NCI-H146 (cell line): Measurements from ENCODE around the gene MVB12B.
A peak's percentile ranks its signal among the peaks of the same experiment; 100 is the strongest.

ENCODE experiments used
- DNase-seq: peaks from one replicate; lab custom pipeline; 2025; lab: John Stamatoyannopoulos, UW

The MVB12B gene

GRCh38 chr9:126330536-126330935 is 3.9 kb downstream of the MVB12B start:
- no peak for DNase-seq

GRCh38 chr9:126331964-126332748 is 5.5 kb downstream of the MVB12B start:
- no peak for DNase-seq

GRCh38 chr9:126334721-126335621 is 8.3 kb downstream of the MVB12B start:
- no peak for DNase-seq

- no peak for DNase-seq
Observed at GRCh38 chr9:126335837-126336735, 9.5 kb downstream of the MVB12B start.

GRCh38 chr9:126336736-126337325 is 10.2 kb downstream of the MVB12B start:
- no peak for DNase-seq

DNA sequence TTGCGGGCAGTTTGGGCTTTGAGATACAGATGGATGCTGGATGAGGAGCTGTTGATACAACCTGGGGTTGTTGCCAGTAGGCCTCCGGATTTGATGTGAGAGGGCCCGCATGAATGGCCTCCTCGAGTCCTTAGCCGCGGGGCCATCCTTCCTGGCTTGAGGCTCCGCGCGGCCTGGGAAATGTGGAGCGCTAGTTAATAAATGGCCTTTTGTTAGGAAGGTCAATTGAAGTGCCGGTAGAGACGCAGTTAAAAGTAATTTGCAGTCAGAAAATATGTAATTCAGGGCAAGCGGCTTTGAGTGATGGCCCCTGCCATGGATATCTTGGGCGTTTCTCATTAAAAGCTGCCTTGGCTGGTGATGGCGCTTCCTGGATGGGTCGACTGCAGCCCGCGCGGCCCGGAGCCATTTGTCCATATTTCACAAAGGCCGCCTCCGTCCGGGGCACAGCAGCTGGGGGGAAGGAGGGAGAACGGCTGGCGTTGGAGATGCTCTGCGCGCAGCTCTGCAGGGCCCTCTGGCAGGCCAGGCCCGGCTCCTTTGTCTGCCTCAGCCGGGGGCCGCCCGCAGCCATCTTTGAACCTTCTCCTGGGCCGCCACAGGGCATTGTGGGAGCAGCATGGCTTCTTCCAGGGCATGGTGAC is 11.2 kb downstream of the MVB12B start:
- peak; percentile 47 for DNase-seq

DNA sequence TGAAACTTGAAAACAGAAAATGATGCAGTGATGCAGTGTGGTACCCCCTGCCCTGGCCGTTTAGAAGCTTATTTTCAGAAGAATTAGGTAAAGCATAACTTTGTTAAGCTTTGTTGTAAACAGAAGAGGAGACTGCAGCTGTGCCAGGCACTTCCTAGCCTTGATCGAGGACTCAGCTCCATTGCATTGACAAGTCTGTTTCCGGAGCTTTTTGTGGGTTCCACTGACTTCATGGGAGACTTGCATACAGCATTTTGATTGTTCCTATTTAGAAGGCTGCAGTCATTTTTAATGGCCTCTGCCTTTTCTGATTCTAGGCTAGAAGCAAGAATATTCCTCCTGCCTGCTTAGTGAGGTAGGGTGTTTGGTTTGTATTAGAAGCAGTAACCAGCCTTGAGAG is 12.3 kb downstream of the MVB12B start:
- no peak for DNase-seq

DNA sequence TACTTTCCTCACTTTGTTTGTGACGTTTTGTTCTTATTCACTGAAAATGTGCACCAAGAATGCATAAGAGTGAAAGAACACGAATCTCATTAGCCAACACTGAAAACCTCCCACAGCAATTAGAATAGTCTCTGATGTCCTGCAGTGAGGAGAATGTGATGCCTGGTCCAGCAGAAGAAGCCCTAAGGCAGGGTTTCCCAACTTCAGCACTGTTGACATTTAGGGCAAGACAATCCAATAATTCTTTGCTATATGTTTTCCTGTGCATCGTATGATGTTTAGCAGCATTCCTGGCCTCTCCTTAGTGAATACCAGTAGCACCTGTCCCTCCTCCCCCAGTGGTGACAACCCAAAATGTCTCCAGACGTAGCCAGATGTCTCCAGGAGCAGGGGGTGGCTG is 14.8 kb downstream of the MVB12B start:
- no peak for DNase-seq

DNA sequence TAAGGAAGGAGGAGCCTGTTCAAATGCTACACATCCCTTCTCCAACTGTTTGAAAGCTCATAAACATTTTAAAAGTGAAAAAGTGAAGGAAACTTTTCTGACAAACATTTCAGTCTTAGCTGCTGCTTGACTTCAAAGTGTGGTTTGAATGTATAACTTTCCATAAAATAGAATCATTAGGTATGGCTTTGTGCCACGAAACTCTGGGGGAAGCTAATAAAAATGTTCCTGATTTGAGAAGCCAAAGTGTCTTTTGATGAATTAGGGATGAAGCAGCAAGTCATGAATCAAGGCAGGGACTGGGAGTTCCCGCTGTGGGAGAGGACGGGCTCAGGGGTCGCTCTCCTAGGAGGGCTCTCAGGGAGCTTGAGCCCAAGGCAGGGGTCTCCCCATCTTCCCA is 15.3 kb downstream of the MVB12B start:
- no peak for DNase-seq

DNA sequence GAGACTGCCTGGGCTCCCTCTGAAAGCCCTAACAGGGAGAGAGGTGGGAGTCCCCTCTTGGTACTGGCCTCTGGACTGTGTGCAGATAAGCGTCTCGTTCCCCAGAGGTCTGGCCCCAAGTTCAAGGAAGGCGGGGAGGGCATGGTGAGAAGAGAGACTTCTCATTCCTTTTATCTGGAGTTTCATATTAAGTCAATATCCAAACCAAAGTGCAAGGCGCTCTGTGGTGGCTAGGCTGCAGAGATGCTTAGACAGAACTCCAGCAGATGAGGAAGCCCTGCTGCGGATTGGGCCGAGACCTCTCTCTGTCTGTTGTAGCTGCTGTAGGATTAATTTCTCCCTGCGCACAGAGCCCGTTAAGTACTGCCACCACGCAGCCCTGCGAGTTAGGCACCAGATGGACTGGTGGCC is 16.0 kb downstream of the MVB12B start:
- DNase-seq: no peak

DNA sequence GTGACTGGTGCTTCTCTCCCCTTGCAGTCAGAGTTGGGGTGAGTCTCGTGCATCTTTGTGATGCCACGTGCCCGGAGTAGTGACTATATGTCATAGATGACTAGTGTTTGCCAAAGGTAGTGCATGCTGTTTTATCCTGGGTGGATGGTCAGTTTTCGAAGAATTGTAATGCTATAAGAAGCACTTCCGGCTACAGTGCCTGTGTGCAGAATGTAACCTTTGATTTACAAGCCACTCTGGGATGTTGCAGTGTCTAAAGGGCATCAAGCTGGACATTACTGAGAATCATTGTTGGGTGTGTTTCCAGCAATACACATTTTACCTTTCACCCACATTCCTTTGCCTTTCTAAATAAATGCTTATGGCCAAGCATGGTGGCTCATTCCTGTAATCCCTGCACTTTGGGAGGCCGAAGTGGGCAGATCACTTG is 16.7 kb downstream of the MVB12B start:
- no peak for DNase-seq

GRCh38 chr9:126346031-126346430 is 19.4 kb downstream of the MVB12B start:
- no peak for DNase-seq

- DNase-seq: no peak
Observed at GRCh38 chr9:126347093-126347492, 20.5 kb downstream of the MVB12B start.

DNA sequence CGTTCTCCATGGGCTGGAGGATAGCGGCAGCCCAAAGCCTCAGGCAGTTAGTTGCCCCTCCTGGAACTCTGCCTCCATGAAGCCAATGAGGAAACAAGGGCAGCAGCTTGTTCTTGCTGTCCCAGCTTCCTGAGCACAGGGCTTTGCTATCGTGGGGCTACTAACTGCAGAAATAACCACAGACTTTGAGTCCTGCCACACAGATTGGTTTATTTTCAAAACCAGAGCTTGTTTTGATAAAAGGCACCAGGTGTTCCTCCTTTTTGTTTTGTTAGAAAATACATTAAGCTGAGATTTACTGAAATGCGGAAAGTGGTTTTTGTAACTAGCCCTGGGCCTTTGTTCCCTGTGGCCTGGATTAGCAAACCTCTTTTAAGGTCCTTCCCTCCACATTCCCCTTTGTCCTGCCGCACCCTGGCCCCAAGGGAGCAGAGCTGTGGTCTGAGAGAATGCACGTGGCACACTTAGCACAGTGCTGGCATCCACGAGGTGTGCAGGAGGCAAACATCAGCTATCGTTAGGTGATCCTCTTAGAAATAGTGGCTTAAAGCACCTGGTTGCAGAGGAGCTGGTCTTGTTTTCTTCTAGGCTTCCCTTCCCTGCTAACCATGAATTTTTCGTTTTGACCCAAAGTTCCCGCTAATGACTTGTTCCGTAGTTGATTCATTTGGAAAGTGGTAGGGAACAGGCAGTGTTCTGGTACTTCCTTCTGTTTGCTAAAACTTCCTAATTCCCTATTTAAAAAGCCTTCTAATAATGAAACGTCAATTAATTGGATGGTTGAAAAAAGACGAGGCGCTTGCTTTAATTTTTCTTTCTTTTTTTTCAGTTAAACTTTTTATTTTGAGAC is 21.5 kb downstream of the MVB12B start:
- DNase-seq: no peak

DNA sequence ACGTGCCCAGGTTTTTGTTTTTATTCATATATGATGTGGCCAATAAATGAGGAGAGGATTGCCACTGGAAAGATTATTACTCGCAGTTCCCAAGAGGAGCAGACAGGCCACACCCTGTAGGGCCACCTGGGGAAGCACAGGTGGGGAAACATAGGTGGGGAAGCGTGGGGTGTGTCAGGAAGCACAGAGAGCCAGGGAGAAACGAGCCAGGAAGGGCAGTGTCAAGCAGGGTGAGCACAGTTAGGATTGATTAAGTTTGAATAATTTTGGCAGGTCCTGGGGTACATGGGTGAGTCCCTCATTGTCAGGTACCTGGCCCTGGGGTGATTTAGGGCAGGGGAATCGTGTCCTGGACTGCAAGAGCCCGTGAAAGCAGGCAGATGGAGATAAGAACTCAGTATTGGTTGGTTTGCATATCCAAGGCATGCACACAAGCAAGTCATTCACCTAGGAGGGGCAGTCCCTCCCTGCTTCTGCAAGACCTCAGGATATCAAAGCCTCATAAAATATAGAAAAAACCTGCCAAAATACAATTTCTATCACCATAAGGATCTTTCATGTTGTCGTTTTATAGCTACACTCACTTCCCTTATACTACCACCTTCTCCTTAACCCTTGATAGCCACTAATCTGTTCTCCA is 22.4 kb downstream of the MVB12B start:
- no peak for DNase-seq

DNA sequence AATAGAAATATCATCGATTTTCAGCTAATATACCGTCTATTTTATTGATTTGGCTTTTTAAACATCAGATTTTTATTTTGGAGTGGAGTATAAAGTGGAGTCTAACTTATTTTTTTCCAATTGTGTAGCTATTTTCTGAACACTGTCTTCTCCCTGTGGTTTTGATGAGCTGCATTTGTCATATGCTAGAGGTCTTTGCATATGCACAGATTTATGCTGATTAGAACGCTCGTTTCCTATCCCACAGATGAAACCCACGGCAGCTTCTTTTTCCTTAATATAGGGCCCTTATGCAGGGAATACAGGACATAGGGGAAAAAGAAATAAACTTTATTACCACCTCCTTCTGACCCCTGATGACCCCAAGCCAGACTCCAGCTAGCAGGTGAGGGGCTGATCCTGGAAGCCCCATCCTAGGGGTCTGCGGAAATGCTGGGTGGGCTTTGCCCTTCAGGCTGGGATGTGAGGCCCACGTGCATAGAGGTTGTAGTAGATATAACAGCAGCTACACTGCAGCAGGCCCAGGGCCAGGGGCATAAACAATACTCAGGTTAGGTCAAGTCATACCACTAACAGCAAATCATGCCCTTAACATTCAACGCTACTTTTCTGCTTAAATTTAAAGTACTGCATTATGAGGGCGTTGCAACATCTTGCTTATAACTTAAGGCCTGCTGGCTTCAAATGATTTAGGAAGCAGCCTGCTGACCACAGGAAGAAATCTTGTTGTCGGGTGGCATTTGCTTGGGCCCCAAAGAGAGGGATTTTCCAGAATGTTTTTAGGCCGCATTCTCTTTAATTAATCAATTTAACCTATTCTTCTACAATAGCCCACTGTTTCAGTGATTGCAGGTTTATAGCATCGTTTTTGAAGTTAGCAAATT is 28.5 kb downstream of the MVB12B start:
- no peak for DNase-seq

DNA sequence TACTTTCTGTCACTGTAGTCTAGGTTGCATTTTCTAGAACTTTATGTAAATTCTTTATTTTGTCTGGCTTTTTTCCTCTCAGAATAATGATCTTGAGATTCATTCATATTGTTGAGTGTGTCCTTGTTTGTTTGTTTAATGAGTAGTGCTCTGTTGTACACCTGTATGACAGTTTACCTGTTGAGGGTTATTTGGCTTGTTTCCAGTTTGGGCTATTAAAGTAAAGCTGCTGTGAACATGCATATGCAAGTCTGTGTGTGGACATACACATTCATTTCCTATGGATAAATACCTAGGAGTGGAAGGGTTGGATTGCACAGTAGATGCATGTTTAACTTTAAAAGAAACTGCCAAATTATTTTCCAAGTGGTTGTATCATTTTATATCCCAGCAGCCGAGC is 30.4 kb downstream of the MVB12B start:
- DNase-seq: no peak

GRCh38 chr9:126360073-126360472 is 33.4 kb downstream of the MVB12B start:
- no peak for DNase-seq

- no peak for DNase-seq
Observed at GRCh38 chr9:126361810-126362238, 35.2 kb downstream of the MVB12B start.
